GM12801 (cell line): ENCODE results near the gene BNC2.

Experiments
- TF ChIP-seq, protein P1 (sequence below): IDR thresholded peaks from one replicate; pipeline ENCODE4 v1.5.1; 2011; ENCODE audit warnings: control low read depth; ENCODE audit not compliant: insufficient read length; ENCODE audit errors: extremely low read depth

BNC2 gene

DNA sequence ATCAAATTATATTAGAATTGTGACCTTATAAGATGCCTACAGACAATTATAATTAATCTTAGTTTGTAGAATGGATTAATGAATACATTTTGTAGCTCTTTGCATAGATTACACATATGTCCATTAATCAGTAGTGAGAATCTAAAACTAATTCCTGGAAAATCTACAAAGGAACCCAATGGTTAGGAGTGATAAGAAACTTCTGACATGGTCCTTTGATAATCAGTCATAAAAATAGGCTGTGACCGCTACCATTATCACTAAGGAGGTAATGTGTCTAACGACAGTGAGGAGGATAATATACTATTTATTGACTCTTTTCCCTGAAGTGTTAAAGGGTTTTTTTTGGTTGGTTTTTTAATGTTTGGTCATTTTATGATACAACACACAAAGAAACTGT is 46.6 kb downstream of the BNC2 start:
- TF ChIP-seq, protein P1, sequence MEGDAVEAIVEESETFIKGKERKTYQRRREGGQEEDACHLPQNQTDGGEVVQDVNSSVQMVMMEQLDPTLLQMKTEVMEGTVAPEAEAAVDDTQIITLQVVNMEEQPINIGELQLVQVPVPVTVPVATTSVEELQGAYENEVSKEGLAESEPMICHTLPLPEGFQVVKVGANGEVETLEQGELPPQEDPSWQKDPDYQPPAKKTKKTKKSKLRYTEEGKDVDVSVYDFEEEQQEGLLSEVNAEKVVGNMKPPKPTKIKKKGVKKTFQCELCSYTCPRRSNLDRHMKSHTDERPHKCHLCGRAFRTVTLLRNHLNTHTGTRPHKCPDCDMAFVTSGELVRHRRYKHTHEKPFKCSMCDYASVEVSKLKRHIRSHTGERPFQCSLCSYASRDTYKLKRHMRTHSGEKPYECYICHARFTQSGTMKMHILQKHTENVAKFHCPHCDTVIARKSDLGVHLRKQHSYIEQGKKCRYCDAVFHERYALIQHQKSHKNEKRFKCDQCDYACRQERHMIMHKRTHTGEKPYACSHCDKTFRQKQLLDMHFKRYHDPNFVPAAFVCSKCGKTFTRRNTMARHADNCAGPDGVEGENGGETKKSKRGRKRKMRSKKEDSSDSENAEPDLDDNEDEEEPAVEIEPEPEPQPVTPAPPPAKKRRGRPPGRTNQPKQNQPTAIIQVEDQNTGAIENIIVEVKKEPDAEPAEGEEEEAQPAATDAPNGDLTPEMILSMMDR, result no peak

DNA sequence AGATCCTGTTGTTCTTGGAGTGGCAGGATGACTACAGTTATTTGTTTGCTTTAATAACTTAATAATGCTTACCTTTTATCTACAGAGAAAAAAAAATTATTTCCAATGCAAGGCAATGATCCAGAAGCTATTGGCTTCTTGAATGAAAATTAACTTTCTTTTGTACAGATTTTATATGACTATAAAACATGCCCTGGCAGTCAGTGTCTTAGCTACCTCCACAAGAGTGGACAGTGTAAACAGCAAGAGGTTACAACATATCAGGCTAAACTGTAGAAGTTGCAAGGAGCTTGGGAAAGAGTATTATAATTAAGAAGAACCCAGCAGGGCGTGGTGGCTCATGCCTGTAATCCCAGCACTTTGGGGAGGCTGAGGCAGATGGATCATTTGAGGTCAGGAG is 49.1 kb downstream of the BNC2 start:
- TF ChIP-seq, protein P1, result no peak

DNA sequence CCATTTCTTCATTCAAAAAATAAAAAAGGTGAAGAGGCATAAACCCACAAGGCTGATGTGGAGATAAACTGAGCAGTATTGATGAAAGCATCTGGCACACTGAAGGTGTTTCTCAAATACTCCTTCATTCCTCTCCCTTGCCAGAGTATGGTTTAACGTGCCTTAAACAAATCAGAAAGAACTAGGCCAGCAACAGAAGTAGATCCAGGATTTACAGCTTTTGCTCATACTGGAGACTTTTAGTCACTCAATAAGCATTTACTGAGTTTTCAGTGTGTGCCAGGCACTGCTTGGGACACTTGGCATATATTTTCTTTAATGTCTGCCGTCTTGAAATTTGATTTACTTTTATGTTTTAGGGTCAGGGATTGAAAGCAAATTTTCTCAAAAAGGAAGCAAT is 53.0 kb downstream of the BNC2 start:
- TF ChIP-seq, protein P1, result no peak

DNA sequence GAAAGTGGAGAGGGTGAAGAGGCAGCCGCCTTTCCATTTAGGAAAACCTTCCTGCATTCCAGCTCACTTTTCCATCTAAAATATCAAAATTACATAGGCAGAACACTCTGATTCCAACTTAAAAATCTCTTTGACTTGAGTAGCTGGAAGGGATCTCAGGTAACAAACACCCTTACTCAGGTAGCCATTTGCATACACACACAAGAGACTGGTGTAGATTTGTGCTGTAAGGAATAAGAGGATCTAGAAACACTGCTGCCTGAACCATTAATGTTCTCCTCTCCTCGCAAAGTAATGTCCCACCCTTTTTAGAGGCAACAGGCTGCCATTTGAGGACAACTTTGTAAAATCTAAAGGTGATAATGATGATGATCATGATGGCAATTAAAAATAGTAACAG is 53.5 kb downstream of the BNC2 start:
- TF ChIP-seq, protein P1, result no peak

DNA sequence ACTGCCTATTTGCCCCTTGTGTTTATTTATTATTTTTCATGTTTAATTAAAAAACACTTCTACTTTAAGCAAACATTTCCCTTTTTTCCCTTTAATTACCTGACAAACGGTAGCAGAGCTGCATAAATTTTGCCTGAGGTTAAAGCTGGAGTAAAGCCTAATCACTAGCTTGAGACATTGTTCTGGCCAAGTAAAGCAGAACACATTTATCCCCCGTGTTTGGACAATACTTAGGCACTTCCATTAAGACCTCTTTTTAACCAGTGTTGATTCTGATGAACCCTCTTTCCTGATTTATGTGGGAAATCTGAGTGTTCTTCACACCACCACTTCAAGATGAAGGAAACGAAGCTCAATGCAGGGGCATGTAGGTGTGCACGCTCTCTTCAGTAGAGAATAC is 54.5 kb downstream of the BNC2 start:
- TF ChIP-seq, protein P1, result no peak

DNA sequence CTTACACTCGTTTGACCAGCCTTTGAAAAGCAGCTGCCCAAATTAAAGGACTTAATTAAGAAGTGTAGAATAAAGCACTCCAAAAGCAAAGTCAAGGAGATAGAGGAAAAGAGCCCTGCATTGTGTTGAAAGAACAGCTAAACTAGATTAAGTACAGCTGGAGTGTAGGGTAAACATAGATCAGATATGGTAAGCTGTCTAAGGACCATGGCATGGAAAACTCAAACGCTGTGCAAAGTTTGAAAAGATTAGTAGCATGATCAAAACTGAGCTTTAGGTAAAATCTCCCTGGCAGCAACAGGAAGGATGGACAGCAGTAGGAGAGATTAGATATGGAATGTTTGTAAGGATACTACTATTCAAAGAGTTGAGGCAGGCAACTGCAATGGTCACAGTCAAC is 55.4 kb downstream of the BNC2 start:
- TF ChIP-seq, protein P1, result no peak

DNA sequence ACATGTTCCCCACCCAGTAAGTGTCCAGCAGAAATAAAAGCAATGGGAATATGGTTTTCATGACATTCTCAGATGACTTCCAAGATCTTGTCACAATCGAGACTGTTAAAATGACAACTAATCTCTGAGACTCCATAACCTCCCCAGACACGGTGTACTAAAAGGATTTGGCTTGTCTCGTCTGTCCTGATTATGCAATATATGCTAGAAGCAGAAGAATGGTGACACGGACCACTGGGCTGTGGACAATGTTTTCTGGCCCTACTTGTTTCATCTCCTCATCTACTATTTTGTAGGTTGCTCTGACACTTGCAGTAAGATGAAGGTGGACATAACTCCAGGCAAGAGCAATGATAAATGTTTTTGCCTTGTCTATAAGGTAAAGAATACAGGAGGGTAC is 56.6 kb downstream of the BNC2 start:
- TF ChIP-seq, protein P1, result no peak
